ENCODE data around the gene KANSL1. TPM values are rescaled to one million over a fixed set of nuclear protein-coding genes. Genes with fewer than 3 reads are reported as not detected.

The KANSL1 gene
- total RNA-seq, 1 donor from 2014 or later = 78.5 TPM

DNA sequence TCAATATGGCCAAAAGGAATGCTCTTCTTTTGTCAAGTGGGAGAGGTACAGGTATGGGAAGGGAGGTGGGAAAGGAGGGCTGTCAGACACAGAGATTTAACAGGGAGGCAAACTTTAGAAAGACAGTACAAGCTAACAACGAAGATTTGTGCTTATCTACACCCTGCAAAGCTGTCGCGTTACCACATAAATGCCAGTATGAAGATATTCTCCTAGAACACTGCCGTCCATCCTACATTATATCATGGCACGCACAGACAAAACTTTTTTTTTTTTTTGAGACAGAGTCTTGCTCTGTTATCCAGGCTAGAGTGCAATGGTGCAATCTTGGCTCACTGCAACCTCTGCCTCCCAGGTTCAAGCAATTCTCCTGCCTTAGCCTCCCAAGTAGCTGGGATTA, 143.6 kb downstream of the KANSL1 start:
- no peak overlapping the region for H3K27ac ChIP-seq
- H3K36me3 ChIP-seq = peaks cover 66% of the 10 kb centered on the region
- intact Hi-C loops (cut with DNase I) = loop anchor here (10.0 kb wide), 1 partner anchor 145 kb away; the partner anchor contains the start of gene KANSL1

DNA sequence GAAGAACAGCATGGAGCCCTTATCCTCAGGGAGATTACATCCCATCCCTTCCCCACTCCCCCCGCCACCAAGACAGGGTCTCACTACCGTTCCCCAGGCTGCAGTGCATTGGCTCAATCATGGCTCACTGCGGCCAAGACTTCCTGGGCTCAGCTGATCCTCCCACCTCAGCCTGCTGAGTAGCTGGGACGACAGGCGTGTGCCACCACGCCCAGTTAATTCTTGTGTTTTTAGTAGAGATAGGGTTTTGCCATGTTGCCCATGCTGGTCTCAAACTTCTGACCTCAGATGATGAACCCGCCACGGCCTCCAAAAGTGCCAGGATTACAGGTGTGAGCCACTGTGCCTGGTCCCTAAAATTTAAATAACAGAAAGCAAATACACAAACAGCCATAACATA, 145.4 kb downstream of the KANSL1 start:
- intact Hi-C loops (cut with DNase I) = loop anchor here (10.0 kb wide), 1 partner anchor 147 kb away; the partner anchor contains the start of gene KANSL1
- no peak overlapping the region for H3K27ac ChIP-seq
- H3K4me1 ChIP-seq = peaks cover 34% of the 10 kb centered on the region
- DNase-seq (no peak), ATAC-seq (no peak)
- no peaks in the 10 kb centered on the region for H3K9me3 ChIP-seq
- TF ChIP-seq, protein P1, sequence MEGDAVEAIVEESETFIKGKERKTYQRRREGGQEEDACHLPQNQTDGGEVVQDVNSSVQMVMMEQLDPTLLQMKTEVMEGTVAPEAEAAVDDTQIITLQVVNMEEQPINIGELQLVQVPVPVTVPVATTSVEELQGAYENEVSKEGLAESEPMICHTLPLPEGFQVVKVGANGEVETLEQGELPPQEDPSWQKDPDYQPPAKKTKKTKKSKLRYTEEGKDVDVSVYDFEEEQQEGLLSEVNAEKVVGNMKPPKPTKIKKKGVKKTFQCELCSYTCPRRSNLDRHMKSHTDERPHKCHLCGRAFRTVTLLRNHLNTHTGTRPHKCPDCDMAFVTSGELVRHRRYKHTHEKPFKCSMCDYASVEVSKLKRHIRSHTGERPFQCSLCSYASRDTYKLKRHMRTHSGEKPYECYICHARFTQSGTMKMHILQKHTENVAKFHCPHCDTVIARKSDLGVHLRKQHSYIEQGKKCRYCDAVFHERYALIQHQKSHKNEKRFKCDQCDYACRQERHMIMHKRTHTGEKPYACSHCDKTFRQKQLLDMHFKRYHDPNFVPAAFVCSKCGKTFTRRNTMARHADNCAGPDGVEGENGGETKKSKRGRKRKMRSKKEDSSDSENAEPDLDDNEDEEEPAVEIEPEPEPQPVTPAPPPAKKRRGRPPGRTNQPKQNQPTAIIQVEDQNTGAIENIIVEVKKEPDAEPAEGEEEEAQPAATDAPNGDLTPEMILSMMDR (IDR thresholded peaks at IDR 0.05) = no peak
- no peaks in the 10 kb centered on the region for H3K27me3 ChIP-seq (ENCODE audit: low read depth)
- H3K4me3 ChIP-seq = no peak overlapping the region
- peaks cover 70% of the 10 kb centered on the region for H3K36me3 ChIP-seq

More for the DNA sequence above, 143.6 kb downstream of the KANSL1 start:
- H3K4me3 ChIP-seq = no peak overlapping the region
- ATAC-seq (no peak), DNase-seq (no peak)
- H3K27me3 ChIP-seq (ENCODE audit: low read depth) = no peaks in the 10 kb centered on the region
- no peaks in the 10 kb centered on the region for H3K9me3 ChIP-seq
- peaks cover 16% of the 10 kb centered on the region for H3K4me1 ChIP-seq
- TF ChIP-seq, protein P1 (IDR thresholded peaks at IDR 0.05) = no peak

DNA sequence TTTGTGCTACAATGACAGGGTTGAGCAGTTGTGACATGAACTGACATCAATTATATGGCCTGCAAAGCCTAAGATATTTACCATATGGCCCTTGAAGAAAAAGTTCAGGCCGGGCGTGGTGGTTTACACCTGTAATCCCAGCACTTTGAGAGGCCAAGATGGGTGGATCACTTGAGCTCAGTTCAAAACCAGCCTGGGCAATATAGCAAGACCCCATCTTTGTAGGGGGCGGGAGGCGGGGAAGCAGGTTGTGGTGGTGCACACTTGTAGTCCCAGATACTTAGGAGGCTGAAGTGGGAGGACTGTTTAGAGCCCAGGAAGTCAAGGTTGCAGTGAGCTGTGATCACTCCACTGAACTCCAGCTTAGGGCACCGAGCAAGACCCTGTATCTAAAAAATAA, 145.8 kb downstream of the KANSL1 start:
- intact Hi-C loops (cut with DNase I) = loop anchor here (10.0 kb wide), 1 partner anchor 147 kb away; the partner anchor contains the start of gene KANSL1
- TF ChIP-seq, protein P1 (IDR thresholded peaks at IDR 0.05) = no peak
- Histone ChIP-seq H3K36me3 (peaks cover 75% of the 10 kb centered on the region), H3K27ac (no peak overlapping the region), H3K4me1 (peaks cover 35% of the 10 kb centered on the region), H3K4me3 (no peak overlapping the region), H3K27me3 (ENCODE audit: low read depth) (no peaks in the 10 kb centered on the region), H3K9me3 (no peaks in the 10 kb centered on the region)
- no peak for ATAC-seq
- no peak for DNase-seq

DNA sequence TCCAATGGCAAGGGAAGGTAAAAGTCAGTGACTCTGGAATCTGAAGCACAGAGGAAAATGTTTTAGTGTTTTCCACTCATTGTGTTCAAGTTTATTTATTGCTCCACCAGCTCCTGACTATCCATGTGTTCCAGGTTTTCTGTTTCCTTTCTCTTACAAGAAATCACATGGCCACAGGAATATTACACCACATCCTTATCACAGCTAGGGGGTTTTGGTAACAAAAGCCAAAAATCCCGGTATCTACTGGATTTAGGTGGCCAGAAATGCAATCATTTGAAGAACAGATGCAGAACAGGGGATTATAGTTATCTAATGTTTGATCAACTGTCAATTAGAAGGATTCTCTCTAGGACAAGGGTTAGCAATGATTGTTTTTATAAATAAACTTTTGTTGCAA, 146.3 kb downstream of the KANSL1 start:
- ATAC-seq (no peak), DNase-seq (no peak)
- no peak overlapping the region for H3K4me3 ChIP-seq
- no peaks in the 10 kb centered on the region for H3K27me3 ChIP-seq (ENCODE audit: low read depth)
- H3K27ac ChIP-seq = no peak overlapping the region
- no peaks in the 10 kb centered on the region for H3K9me3 ChIP-seq
- H3K4me1 ChIP-seq = peaks cover 35% of the 10 kb centered on the region
- TF ChIP-seq, protein P1 (IDR thresholded peaks at IDR 0.05) = no peak
- intact Hi-C loops (cut with DNase I) = loop anchor here (10.0 kb wide), 1 partner anchor 148 kb away; the partner anchor contains the start of gene KANSL1
- H3K36me3 ChIP-seq = peaks cover 79% of the 10 kb centered on the region

DNA sequence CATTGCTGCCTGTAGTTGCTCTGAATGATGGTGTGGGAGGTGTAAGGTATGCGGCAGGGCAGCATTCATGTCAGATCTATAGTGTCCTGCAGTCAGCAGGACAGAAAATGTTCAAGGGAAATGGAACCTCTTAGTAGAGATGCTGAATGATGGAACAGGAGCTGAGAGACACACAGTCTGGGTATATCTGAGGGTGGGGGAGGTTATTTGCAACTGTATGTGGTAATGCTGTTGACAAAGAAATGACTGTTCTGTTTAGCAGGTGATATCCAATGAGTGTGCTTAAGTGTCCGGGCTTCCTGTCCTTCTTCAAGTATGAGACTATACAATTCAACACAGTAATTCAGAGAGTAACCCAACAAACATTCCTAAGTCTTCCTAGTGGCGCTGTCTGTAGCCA, 147.6 kb downstream of the KANSL1 start:
- TF ChIP-seq, protein P1 (IDR thresholded peaks at IDR 0.05) = no peak
- DNase-seq (no peak), ATAC-seq (no peak)
- no peak overlapping the region for H3K27ac ChIP-seq
- H3K27me3 ChIP-seq (ENCODE audit: low read depth) = no peaks in the 10 kb centered on the region
- H3K4me3 ChIP-seq = no peak overlapping the region
- no peaks in the 10 kb centered on the region for H3K9me3 ChIP-seq
- intact Hi-C loops (cut with DNase I) = loop anchor here (10.0 kb wide), 1 partner anchor 149 kb away; the partner anchor contains the start of gene KANSL1
- H3K4me1 ChIP-seq = peaks cover 35% of the 10 kb centered on the region
- H3K36me3 ChIP-seq = peaks cover 74% of the 10 kb centered on the region
